Activated CD8-positive, alpha-beta memory T cell treated with anti-CD3 and anti-CD28 coated beads for 24 hours (primary cell): ENCODE data around the gene KIAA1755.

Experiments
- DNase-seq: peaks from one replicate; pipeline ENCODE4 v3.0.0-alpha.2; 2020

Gene KIAA1755

GRCh38 chr20:38202153-38202981 lies 58.2 kb downstream of the KIAA1755 start:
- no peak for DNase-seq

GRCh38 chr20:38201356-38201755 lies 59.2 kb downstream of the KIAA1755 start:
- DNase-seq, result no peak

GRCh38 chr20:38200646-38201045 lies 59.9 kb downstream of the KIAA1755 start:
- no peak for DNase-seq

GRCh38 chr20:38199501-38200390 lies 60.8 kb downstream of the KIAA1755 start:
- DNase-seq, result no peak

- DNase-seq, result no peak
Observed at GRCh38 chr20:38198238-38198861, 62.2 kb downstream of the KIAA1755 start.

- DNase-seq, result no peak
Observed at GRCh38 chr20:38197619-38198018, 62.9 kb downstream of the KIAA1755 start.

- no peak for DNase-seq
Observed at GRCh38 chr20:38197217-38197616, 63.3 kb downstream of the KIAA1755 start.

- DNase-seq, result no peak
Observed at GRCh38 chr20:38196592-38196991, 63.9 kb downstream of the KIAA1755 start.

GRCh38 chr20:38196076-38196475 lies 64.5 kb downstream of the KIAA1755 start:
- no peak for DNase-seq

GRCh38 chr20:38195521-38195920 lies 65.0 kb downstream of the KIAA1755 start:
- DNase-seq, result no peak

- DNase-seq, result no peak
Observed at GRCh38 chr20:38194971-38195504, 65.5 kb downstream of the KIAA1755 start.

- DNase-seq, result no peak
Observed at GRCh38 chr20:38193586-38194105, 66.9 kb downstream of the KIAA1755 start.

- DNase-seq, result no peak
Observed at GRCh38 chr20:38192323-38192885, 68.1 kb downstream of the KIAA1755 start.

GRCh38 chr20:38191654-38192053 lies 68.9 kb downstream of the KIAA1755 start:
- no peak for DNase-seq

- no peak for DNase-seq
Observed at GRCh38 chr20:38190936-38191371, 69.6 kb downstream of the KIAA1755 start.

- no peak for DNase-seq
Observed at GRCh38 chr20:38190166-38190565, 70.4 kb downstream of the KIAA1755 start.

- DNase-seq, result no peak
Observed at GRCh38 chr20:38187517-38187916, 73.0 kb downstream of the KIAA1755 start.

- DNase-seq, result no peak
Observed at GRCh38 chr20:38186788-38187221, 73.7 kb downstream of the KIAA1755 start.

- DNase-seq, result no peak
Observed at GRCh38 chr20:38184101-38184500, 76.4 kb downstream of the KIAA1755 start.

GRCh38 chr20:38181971-38182370 lies 78.6 kb downstream of the KIAA1755 start:
- no peak for DNase-seq

- DNase-seq, result no peak
Observed at GRCh38 chr20:38181207-38181801, 79.2 kb downstream of the KIAA1755 start.

- no peak for DNase-seq
Observed at GRCh38 chr20:38180781-38181180, 79.8 kb downstream of the KIAA1755 start.
